ENCODE results near the gene SPDYE2B.
"Not testable (repeated sequence)": the region's sequence is repeated elsewhere in the genome, so short reads cannot be mapped to it uniquely, and the experiment has no call there.

SPDYE2B gene

DNA sequence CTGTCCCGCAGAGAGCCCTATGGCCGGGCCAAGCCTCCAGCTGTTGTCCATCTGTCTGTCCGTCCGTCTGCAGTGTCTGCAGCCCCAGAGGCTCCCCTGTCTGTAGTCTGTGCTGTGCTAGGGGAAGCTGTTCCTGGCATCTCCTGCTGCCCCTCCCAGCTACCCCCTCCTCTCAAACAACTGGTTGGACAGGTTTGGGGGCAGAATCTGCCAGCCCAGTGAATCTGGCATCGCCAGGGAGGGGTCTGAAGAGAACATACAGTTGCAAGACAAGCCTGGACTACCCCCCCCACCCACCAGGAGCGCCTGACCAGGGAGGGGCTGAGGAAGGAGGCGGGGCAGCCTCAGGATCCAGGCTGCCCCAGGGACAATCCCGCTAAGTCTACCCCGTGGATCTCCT, 7.4 kb upstream of the SPDYE2B start, which contains the start of gene UPK3BL1:
TSS of gene UPK3BL1 (minus strand) at position 101 of the 400 bp plus-strand sequence. CDS start at position 51, 50 bp downstream.
- in situ Hi-C loops (cut with MboI; ENCODE audit: low sequenced_read_pairs): not testable (repeated sequence)

- in situ Hi-C loops (cut with MboI; ENCODE audit: low sequenced_read_pairs): not testable (repeated sequence)
These were observed 6.7 kb upstream of the SPDYE2B start for GRCh38 chr7:102643404-102643803.

DNA sequence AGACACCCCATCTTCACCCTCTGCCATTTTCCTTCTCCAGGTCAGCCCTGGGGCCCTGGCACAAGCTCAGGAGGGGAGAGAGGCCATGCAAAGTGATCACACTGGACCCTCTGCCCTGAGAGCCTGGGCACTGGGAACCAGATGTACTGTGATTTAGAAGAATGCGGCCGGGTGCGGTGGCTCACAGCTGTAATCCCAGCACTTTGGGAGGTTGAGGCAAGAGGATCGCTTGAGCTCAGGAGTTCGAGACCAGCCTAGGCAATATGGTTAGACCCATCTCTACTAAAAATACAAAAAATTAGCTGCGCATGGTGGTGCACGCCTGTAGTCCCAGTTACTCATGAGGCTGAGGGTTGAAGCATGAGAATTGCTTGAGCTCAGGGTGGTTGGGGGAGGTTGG, 2.3 kb upstream of the SPDYE2B start:
- in situ Hi-C loops (cut with MboI; ENCODE audit: low sequenced_read_pairs): not testable (repeated sequence)

DNA sequence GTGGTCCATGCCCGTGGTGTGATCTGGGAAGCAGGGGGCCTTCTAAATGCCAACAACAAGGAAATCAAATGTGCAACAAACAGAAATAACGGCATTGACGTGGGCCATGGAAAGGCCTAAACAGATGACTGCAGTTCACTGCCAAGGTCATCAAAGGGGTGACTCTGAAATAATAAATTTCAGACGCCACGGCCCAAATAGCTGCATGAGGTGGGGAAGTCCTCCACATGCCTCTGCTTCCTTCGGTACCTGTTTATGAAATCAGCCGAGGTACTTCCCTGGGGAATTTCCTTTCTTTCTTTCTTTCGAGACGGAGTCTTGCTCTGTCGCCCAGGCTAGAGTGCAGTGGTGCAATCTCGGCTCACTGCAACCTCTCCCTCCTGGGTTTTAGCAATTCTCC, 14.6 kb downstream of the SPDYE2B start:
- in situ Hi-C loops (cut with MboI; ENCODE audit: low sequenced_read_pairs): not testable (repeated sequence)

GRCh38 chr7:102666850-102667249, 16.7 kb downstream of the SPDYE2B start:
- in situ Hi-C loops (cut with MboI; ENCODE audit: low sequenced_read_pairs): not testable (repeated sequence)

DNA sequence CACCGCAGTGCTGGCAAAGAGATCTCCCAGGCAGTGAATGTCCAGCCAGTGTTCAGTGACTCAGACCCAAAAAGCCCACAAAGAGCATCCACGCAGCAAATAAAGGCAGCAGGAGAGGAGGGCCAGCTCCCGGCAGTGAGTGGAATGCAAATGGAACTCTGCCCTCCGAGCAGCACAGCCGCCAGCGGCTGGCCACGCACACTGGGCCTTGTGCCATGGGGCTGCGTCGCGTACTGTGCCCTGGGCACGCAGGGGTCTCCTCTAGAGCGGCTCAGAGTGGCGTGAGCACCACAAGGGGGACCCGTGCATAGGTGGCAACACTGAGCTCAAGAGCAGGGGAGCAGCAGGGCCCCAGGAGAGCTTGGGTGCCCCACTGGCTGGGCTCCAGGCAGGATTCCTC, 17.4 kb downstream of the SPDYE2B start:
- in situ Hi-C loops (cut with MboI; ENCODE audit: low sequenced_read_pairs): not testable (repeated sequence)

DNA sequence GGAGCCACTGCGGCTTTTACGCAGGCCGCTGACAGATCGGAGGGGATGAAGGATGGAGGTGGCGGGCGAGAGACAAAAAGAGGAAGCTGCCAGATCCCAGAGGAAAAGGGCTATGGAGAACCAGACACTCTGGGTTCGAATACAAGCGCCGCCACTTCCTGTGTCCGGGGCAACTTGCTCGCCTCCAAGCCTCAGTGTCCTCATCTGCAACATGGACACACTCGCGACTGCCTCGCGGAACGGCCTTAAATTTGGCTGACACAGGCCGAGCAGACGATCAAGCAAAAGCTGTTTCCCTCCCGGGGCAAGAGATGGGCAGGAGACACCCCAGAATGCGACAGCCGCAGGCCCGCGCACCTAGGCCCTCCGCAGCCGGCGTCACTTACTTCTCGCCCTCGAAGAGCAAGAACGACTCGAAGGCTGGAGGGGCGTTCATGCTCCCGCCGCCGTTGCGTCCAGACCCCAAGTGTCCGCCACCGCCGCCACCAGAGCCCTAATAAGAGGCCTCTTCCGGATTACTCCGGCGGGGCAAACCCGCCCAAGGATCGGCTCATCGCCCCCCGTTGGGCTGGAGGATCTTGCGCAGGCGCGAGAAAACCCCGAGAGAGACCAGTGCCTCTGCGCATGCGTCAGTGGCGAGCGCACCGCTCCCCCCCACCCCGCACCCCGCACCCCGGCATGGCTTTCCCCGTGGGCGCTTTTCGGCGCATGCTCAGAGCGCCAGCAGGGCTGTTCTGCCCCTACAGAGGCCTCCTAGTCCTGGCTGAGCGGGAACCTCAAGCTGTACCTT, 21.2 kb downstream of the SPDYE2B start, which contains the start of gene POLR2J2:
TSS of gene POLR2J2 (minus strand) at position 498 of the 790 bp plus-strand sequence. CDS start at position 436, 62 bp downstream.
- in situ Hi-C loops (cut with MboI; ENCODE audit: low sequenced_read_pairs): not testable (repeated sequence)

DNA sequence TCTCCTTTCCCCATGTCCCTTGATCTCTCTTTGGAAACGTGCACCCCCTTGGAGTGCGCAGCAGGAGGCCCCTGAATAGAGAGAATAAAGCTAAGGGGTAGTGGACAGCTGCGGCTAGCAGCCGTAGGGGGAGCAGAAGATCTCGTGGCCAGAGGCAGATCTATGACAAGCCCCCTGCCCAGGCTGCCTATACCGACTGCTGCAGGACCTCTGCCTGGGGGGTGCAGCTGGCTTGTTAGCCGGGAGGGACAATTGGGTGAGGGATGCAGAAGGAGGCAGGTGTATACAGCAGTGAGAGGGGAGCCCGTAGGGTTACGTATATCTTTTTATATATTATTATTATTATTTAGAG, 21.8 kb downstream of the SPDYE2B start:
- in situ Hi-C loops (cut with MboI; ENCODE audit: low sequenced_read_pairs): not testable (repeated sequence)

DNA sequence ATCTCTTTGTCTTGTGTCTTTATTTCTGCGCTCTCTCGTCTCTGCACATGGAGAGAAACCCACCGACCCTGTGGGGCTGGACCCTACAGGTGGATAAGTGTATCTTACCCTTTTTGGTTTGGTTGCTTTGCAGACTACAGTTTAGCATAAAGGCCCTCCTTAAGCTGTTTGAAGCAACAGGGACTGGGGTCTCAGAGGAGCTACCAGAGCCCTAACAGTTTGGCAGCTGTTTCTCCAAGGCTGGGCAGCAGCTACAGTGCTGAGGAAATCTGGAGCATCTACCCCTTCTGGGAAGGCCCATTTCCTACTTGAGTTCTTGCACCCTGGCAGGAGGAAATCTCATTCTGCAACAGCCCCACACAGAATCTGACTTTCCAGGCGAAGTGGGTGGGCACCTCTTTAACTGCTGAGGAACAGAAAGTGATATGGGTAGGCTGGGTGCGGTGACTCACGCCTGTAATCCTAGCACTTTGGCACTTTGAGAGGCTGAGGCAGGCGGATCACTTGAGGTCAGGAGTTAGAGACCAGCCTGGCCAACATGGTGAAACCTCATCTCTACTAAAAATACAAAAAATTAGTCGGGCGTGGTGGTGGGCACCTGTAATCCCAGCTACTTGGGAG, 23.4 kb downstream of the SPDYE2B start:
- in situ Hi-C loops (cut with MboI; ENCODE audit: low sequenced_read_pairs): not testable (repeated sequence)

- in situ Hi-C loops (cut with MboI; ENCODE audit: low sequenced_read_pairs): not testable (repeated sequence)
These were observed 25.4 kb downstream of the SPDYE2B start for GRCh38 chr7:102675545-102675944.

DNA sequence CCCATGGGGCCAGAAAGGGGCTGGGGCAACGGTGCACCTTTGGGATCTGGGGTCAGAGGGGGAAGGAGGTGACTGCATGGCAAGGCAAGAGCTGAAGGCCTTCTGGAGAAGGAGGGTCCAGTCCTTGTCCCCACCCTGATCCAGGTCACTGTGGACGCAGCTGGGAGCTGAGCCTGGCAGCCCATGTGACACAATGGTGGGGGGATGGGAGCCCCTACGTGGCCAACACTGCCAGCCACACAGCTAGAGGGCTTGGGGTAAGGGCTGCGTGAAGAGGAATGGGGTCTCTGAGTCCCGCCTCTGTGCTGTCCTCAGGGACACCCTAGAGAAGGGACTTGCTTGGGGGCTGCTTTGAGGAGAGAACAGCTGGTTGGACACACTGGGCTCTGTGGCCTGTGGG, 30.7 kb downstream of the SPDYE2B start:
- in situ Hi-C loops (cut with MboI; ENCODE audit: low sequenced_read_pairs): not testable (repeated sequence)

- in situ Hi-C loops (cut with MboI; ENCODE audit: low sequenced_read_pairs): not testable (repeated sequence)
These were observed 32.4 kb downstream of the SPDYE2B start for GRCh38 chr7:102682560-102682959.

DNA sequence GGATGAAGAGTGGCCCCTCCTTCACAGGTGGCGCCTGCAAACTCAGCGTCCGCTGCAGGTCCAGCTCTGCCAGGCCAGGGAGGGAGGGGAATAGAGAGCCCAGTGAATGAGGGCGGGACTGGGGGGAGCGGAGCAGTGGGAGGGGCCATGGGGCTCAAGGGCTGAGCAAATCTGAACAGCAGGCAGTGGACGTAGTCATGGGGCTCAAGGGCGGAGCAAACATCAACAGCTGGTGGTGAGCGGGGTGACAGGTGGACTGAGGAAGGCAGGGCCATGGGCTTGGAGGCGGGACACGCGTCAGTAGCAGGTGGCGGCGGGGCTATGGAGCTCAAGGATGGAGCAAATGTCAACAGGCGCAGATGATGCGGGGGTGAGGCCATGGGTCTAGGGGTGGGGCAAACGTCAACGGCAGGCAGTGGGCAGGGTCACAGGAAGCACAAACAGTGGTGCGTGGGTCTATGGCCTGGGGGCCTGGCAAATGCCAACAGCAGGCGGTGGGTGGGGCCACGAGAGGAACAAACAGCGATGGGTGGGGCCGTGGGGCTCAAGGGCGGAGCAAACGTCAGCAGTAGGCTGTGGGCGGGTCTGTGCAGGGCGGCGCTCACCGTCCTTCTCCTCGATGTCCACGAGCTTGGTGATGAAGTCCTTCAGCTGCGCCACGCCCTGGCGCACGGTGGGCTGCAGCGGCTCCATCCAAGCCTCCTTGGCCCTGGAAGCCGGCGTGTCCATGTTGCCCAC, 38.3 kb downstream of the SPDYE2B start:
- in situ Hi-C loops (cut with MboI; ENCODE audit: low sequenced_read_pairs): not testable (repeated sequence)

GRCh38 chr7:102689436-102690282, 39.5 kb downstream of the SPDYE2B start:
- in situ Hi-C loops (cut with MboI; ENCODE audit: low sequenced_read_pairs): not testable (repeated sequence)

- in situ Hi-C loops (cut with MboI; ENCODE audit: low sequenced_read_pairs): not testable (repeated sequence)
These were observed 40.5 kb downstream of the SPDYE2B start for GRCh38 chr7:102690602-102691001.

DNA sequence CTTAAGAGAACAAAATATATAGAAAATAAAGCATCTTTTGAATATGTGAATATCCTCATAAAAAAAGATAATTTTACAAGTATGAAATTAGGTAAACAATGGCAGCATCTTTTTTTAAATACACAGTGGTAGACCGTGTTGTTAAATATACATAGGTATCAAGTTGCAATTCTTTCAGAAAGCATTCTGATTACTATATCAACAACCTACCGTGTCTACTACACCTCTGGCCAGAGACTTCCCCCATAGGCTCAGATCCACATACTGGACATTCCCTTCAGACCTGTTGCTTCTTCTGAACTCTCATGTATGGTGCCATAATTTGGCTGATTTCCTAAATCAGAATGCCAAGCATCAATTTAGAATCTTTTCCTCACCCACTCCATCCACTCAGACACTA, 43.9 kb downstream of the SPDYE2B start:
- in situ Hi-C loops (cut with MboI; ENCODE audit: low sequenced_read_pairs): not testable (repeated sequence)

GRCh38 chr7:102695033-102695552, 45.0 kb downstream of the SPDYE2B start:
- in situ Hi-C loops (cut with MboI; ENCODE audit: low sequenced_read_pairs): not testable (repeated sequence)

DNA sequence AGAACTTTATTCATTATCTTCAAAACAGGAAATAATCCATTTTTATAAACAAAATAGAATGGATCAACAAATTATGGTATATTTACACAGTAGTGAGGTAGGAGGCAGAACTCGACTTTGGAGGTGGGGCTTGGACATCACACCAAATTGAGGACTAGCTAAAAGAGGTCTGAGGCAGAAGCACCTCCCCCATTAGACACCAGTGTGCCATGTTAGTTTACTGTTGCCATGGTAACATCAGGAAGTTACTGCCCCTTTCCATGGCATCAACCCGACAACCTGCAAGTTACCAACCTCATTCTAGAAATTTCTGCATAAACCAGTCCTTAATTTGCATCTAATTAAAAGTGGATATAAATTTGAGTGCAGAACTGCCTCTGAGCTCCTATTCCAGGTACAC, 45.9 kb downstream of the SPDYE2B start:
- in situ Hi-C loops (cut with MboI; ENCODE audit: low sequenced_read_pairs): not testable (repeated sequence)

DNA sequence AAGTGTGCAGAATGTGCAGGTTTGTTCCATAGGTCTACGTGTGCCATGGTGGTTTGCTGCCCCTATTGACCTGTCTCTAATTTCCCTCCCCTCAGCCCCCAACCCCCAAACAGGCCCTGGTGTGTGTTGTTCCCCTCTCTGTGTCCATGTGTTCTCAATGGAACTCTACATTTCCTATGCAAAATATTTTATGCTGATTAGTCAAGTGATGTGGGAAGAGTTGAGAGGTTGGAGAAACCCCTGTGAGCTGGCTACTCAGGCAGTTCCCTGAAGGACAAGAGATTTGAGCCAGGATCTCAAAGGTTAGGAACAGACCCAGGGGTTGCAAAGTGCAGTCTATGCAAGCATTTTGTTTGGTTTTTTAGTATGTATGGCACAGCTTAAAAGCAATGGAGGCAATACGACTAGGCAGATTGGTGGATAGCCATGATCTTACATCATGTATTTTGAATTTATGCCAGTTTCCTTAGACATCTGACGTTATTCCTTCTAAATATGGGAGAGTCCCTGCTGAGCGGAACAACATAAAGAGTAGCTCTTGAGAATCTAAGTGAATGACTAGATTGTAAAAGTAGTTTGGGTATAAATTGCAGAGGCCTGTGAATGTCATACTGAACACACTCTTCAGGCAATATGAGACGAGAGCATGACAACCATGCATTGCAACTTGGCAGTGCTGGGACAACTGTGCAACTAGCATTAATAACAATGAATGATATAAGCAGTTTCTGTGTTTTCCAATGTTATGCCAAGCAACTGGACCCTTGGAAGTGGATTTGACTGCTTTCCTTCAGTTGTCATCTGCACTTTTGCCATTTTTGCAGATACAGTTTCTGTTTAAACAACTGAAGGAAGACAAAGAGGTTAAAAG, 47.8 kb downstream of the SPDYE2B start:
- in situ Hi-C loops (cut with MboI; ENCODE audit: low sequenced_read_pairs): not testable (repeated sequence)
